GM08714 (cell line): ENCODE data around the gene OAS2.
"Not testable (repeated sequence)": the region's sequence is repeated elsewhere in the genome, so short reads cannot be mapped to it uniquely, and the experiment has no call there.

Experiments
- H3K4me3 ChIP-seq: fragments of 200-500 bp; sonication (Bioruptor generic); 2 replicates; pipeline ENCODE4 v1.5.1; 2014; ENCODE audit warnings: mild to moderate bottlenecking, low read length, inconsistent platforms
- ZNF274 ChIP-seq: IDR thresholded peaks from 2 replicates; pipeline ENCODE4 v1.6.1; 2012; ENCODE audit warnings: mild to moderate bottlenecking, low read depth, low read length

OAS2 gene

DNA sequence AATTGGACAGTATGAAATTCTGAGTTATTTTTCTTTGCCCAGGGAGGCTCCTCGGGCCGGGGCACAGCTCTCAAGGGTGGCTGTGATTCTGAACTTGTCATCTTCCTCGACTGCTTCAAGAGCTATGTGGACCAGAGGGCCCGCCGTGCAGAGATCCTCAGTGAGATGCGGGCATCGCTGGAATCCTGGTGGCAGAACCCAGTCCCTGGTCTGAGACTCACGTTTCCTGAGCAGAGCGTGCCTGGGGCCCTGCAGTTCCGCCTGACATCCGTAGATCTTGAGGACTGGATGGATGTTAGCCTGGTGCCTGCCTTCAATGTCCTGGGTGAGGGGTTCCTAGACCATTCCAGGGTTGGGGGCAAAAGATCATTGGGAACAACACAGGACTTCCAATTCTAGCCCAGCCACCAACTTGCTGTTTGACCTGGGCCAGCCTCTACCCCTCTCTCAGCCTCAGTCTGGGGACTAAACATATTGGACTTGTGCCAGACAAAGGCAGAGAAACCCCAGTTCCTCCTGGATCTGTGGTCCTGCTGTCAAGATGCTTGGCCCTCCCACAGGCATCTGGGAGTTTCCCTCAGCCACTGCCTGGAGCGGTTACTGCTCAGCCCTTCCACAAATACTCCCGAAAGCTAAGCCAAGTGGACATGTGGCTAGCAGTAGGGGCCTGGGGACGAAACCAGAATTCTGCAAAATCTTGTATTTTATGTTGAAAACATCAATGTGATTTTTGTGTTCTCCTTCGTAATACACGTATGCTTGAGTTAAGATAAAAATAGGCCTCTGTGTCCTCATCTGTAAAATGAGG, 36.6 kb upstream of the OAS2 start:
- TF ChIP-seq ZNF274: no peak
- H3K4me3 ChIP-seq: no peak overlapping the region

DNA sequence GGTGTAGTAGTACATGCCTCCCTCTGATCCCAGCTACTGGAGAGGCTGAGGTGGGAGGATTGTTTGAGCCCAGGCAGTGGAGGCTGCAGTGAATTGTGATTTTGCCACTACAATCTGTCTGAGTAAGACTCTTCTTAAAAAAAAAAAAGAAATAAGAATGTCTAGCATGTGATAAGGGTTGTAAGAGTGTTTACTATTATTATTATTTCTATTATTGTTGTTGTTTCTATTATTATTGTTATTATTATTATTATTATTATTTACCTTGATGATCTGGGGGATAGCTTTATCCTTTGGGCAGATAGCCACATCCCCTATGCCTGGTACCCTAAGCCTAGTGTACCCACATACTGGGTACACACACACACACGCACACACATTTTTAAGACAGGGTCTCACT, 35.7 kb upstream of the OAS2 start:
- H3K4me3 ChIP-seq: no peak overlapping the region
- TF ChIP-seq ZNF274: no peak

GRCh38 chr12:112944024-112944690, 34.2 kb upstream of the OAS2 start:
- no peak overlapping the region for H3K4me3 ChIP-seq
- no peak for TF ChIP-seq ZNF274

- TF ChIP-seq ZNF274: no peak
These were observed 32.8 kb upstream of the OAS2 start for GRCh38 chr12:112945515-112945914.

GRCh38 chr12:112946236-112947000, 31.9 kb upstream of the OAS2 start:
- TF ChIP-seq ZNF274: no peak

More at GRCh38 chr12:112945515-112945914, 32.8 kb upstream of the OAS2 start:
- no peak overlapping the region for H3K4me3 ChIP-seq

GRCh38 chr12:112947314-112947713, 31.0 kb upstream of the OAS2 start:
- TF ChIP-seq ZNF274: no peak

More at GRCh38 chr12:112946236-112947000, 31.9 kb upstream of the OAS2 start:
- no peak overlapping the region for H3K4me3 ChIP-seq

DNA sequence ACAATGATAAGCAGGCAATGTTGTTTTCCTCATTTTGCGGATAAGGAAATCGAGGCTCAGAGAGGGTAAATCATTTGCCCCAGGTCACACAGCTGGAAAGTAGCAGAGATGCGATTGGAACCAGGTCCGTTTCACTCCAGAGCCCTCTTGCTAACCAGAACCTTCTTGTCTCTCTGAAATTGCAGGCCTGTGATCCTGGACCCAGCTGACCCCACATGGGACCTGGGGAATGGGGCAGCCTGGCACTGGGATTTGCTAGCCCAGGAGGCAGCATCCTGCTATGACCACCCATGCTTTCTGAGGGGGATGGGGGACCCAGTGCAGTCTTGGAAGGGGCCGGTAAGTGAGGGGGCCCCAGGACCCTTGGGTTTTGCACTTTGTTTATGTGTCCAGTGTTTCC, 30.6 kb upstream of the OAS2 start:
- TF ChIP-seq ZNF274: no peak
- no peak overlapping the region for H3K4me3 ChIP-seq

More at GRCh38 chr12:112947314-112947713, 31.0 kb upstream of the OAS2 start:
- no peak overlapping the region for H3K4me3 ChIP-seq

DNA sequence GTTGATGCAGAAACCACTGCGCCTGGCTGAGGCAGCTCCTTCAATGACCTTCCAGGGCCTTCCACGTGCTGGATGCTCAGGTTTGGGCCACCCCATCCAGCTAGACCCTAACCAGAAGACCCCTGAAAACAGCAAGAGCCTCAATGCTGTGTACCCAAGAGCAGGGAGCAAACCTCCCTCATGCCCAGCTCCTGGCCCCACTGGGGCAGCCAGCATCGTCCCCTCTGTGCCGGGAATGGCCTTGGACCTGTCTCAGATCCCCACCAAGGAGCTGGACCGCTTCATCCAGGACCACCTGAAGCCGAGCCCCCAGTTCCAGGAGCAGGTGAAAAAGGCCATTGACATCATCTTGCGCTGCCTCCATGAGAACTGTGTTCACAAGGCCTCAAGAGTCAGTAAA, 29.5 kb upstream of the OAS2 start:
- TF ChIP-seq ZNF274: no peak
- no peak overlapping the region for H3K4me3 ChIP-seq

GRCh38 chr12:112950701-112951100, 27.6 kb upstream of the OAS2 start:
- no peak for TF ChIP-seq ZNF274
- H3K4me3 ChIP-seq: no peak overlapping the region

- not testable (repeated sequence) for H3K4me3 ChIP-seq
These were observed 21.2 kb upstream of the OAS2 start for GRCh38 chr12:112957125-112957524.

DNA sequence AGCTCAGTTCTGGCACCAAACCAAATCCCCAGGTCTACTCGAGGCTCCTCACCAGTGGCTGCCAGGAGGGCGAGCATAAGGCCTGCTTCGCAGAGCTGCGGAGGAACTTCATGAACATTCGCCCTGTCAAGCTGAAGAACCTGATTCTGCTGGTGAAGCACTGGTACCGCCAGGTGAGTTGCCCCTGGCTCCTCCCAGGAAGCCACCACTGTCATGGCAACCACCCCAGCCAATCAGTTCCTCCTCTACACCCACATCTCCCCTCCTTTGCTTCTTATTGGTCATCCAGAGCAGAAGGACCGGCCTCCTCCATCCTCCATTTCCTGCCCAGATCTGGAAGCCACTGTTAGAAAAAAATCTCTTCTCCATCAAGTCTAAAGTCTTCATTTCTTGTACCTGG, 17.2 kb upstream of the OAS2 start:
- no peak for TF ChIP-seq ZNF274
- no peak overlapping the region for H3K4me3 ChIP-seq

DNA sequence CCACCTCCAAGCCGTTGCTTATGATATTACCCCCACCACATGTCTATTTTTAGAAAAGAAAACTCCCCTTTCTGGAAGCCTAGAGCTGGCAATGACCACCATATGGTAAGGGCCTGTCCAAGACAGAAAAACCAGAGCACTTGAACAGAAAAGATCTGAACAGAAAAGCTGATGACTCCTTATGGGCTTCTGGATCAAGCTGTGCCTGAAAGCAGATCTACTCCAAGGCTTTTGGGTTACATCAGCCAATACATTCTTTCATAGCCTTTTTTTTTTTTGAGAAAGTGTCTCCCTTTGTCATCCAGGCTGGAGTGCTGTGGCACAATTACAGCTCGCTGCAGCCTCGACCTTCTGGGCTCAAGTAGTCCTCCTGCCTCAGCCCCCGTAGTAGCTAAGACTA, 16.8 kb upstream of the OAS2 start:
- no peak for TF ChIP-seq ZNF274
- no peak overlapping the region for H3K4me3 ChIP-seq

- H3K4me3 ChIP-seq: no peak overlapping the region
- TF ChIP-seq ZNF274: no peak
These were observed 15.8 kb upstream of the OAS2 start for GRCh38 chr12:112962561-112962960.

DNA sequence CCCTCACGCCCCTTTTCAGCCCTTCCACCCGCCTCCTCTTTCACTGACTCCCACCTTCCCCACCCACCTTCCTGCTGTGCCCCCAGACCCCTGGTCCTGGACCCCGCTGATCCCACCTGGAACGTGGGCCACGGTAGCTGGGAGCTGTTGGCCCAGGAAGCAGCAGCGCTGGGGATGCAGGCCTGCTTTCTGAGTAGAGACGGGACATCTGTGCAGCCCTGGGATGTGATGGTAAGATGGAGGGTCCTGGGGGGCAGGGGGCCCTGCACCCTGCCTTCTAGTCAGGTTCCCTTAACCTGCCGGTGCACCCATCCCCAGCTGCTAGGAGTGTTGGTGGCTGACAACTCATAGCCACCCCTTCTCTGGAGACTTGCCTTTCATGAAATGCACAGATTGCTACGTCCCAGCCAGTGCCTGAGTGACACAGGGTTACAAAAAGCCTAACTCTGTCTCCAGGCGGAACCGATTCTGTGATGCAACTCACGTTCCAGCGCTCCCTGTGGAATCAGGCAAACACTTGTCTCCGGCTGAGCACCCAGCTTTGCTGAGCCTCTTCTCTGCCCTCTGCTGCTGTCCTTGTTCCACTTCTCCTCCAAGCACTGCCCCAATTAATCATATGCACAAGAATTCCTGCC, 15.0 kb upstream of the OAS2 start:
- no peak overlapping the region for H3K4me3 ChIP-seq
- TF ChIP-seq ZNF274: no peak
